ENCODE results near the gene TMEM214. TPM values are rescaled to one million over a fixed set of nuclear protein-coding genes. Genes with fewer than 3 reads are reported as not detected.

TMEM214 gene, protein sequence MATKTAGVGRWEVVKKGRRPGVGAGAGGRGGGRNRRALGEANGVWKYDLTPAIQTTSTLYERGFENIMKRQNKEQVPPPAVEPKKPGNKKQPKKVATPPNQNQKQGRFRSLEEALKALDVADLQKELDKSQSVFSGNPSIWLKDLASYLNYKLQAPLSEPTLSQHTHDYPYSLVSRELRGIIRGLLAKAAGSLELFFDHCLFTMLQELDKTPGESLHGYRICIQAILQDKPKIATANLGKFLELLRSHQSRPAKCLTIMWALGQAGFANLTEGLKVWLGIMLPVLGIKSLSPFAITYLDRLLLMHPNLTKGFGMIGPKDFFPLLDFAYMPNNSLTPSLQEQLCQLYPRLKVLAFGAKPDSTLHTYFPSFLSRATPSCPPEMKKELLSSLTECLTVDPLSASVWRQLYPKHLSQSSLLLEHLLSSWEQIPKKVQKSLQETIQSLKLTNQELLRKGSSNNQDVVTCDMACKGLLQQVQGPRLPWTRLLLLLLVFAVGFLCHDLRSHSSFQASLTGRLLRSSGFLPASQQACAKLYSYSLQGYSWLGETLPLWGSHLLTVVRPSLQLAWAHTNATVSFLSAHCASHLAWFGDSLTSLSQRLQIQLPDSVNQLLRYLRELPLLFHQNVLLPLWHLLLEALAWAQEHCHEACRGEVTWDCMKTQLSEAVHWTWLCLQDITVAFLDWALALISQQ
- total RNA-seq (2022; extraction: Qiagen RNA extraction; ENCODE audit: low read depth) = 54.4 to 68.6 TPM (median 67.5 TPM) in 5 replicates

GRCh38 chr2:27032495-27033252 lies at the start of gene TMEM214:
TMEM214 (plus strand) TSS chr2:27032965; CDS start chr2:27033016, 51 bp downstream.

DNA sequence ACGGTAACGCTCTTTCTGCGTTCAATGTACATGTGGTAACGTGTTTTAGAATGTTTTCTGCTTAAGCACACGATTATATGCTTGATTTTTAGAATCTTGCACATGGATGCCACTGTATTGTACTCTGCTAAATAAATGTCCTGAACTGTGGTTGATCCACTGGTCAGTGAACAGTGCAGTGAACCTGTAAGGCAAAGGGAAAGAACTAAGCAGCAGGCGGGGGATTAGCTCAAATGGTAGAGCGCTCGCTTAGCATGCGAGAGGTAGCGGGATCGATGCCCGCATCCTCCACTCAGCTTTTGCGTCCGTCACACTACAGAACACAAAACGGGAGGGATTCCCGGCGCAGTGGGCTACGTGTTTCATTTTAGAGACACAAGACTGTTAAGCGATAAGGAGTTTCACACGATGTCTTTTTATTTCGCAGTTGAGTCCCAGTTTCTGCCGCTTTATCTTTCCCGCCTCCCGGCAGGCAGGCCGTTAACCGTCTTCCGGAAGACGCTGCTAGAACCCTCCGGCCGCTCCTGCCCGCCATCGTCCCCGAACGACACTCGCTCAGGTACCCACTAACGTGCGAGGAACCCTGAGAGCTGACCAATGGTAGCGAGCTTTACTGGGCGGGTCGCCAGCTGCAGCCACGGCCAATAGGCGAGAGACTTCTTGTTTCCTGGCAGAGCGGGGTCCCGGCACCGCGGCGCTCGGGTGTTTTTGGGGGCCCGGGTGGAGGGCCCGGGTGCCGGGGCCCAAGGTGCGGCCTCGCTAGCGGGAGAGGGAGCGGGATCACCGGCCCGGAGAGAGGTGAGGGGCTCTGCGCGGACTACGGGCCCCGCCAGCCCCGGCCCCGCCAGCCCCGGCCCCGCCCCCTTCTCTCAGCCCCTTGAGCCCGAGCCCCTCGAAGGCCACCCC lies 18.5 kb downstream of the TMEM214 start, which contains the start of gene AGBL5:
TSS of gene AGBL5 (plus strand) at position 673 of the 906 bp plus-strand sequence. CDS start 1,291 bp downstream, outside the sequence.

DNA sequence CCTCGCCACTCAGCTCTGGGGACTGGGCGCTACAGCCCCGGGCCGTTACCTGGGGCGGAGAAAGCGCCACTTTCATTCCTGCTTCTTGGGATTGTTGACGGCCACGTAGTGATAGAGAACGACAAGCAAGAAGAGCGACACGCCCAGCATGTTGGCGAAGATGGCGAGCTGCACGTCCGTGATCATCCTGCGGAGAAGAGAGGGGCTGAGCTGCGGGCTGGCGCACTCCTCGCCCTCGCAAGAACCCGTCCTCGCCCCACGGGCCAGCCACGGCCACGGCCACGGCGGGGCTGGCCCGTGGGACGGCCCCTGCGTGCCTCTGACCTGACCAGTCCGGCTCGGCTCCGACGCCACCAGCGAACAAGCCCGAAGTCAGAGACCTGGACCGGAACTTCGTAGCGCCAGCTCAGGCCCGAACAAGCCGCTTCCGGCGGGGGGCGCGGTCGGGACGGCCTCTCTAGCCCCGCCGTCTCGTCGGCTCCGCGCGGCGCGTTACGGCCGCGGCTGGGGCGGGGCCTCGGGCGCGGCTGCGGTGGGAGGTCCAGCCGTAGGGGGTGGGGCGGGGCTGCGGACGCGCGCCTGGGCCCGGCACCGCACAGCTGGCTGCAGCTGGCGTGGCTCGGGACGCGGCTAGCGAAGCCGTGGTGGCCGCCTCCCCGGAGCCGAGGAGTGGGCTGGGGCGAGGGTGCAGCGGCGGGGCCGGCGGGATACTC lies 38.7 kb downstream of the TMEM214 start, which contains the start of gene OST4:
TSS of gene OST4 (minus strand) at position 378 of the 713 bp plus-strand sequence.

DNA sequence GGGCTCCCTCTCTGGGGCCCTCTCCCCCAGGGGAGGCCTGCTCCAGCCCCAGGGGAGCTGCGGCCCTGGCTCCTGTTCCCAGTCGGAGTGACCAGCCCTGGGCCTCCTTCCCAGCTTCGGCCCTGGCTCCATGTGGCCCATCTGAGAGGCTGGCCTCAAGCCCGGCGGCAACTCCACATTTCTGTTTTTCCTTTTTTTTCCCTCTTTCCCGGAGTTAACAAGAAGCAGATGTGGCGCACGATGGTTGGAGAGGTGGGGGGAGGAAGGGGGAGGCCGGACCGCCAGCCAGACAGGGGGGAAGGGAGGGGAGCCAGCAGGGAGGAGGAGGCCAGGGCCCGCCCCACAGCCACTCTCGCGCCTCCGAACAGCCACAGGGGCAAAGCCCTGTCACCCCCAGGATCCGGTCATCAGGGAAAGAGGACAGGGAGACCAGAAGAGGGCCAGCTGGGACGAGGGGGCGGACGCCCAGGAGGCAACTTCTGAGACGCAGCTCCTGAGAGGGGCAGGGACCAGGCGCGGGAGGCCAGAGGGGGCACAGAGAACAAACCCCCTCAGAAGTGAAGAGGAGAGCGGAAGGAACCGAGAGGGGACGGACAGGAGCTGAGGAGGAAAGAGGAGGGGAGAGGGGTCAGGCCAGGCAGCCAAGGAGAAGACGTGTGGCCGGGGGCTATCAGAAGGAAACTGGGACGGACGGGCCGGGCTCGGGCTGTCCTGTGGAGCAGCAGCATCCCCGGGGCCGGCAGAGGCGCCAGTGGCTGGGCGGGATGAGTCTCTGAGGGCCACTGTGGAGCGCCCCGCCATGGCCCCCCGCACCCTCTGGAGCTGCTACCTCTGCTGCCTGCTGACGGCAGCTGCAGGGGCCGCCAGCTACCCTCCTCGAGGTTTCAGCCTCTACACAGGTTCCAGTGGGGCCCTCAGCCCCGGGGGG lies 45.8 kb downstream of the TMEM214 start, which contains the start of gene EMILIN1:
TSS of gene EMILIN1 (plus strand) at position 349 of the 928 bp plus-strand sequence. CDS start at position 800, 451 bp downstream.

GRCh38 chr2:27086724-27087593 lies 54.2 kb downstream of the TMEM214 start, which contains the start of gene KHK:
KHK (plus strand) TSS chr2:27086772; CDS start chr2:27087260, 488 bp downstream.

Other genes starting within 250 kb of the TMEM214 start
- gene CENPA, start 246.9 kb upstream of the TMEM214 start, total RNA-seq (2022; extraction: Qiagen RNA extraction; ENCODE audit: low read depth) = 39.4 to 55.7 TPM (median 51.1 TPM) in 5 replicates
- 2.9 to 5.5 TPM (median 4.7 TPM) in 5 replicates for gene DPYSL5, start 184.8 kb upstream of the TMEM214 start, total RNA-seq (2022; extraction: Qiagen RNA extraction; ENCODE audit: low read depth)
- 9.9 to 14.1 TPM (median 11.9 TPM) in 5 replicates for gene MAPRE3, start 62.3 kb upstream of the TMEM214 start, total RNA-seq (2022; extraction: Qiagen RNA extraction; ENCODE audit: low read depth)
- 28.3 to 34.2 TPM (median 31.0 TPM) in 5 replicates for gene AGBL5, start 18.7 kb downstream of the TMEM214 start, total RNA-seq (2022; extraction: Qiagen RNA extraction; ENCODE audit: low read depth)
- 525 to 622 TPM (median 552 TPM) in 5 replicates for gene OST4, start 38.7 kb downstream of the TMEM214 start, total RNA-seq (2022; extraction: Qiagen RNA extraction; ENCODE audit: low read depth)
- 0.32 to 0.56 TPM (median 0.45 TPM) in 5 replicates for gene EMILIN1, start 45.6 kb downstream of the TMEM214 start, total RNA-seq (2022; extraction: Qiagen RNA extraction; ENCODE audit: low read depth)
- gene KHK, start 53.8 kb downstream of the TMEM214 start, total RNA-seq (2022; extraction: Qiagen RNA extraction; ENCODE audit: low read depth) = 7.8 to 11.8 TPM (median 9.5 TPM) in 5 replicates
- 5.7 to 8.6 TPM (median 7.6 TPM) in 5 replicates for gene CGREF1, start 86.2 kb downstream of the TMEM214 start, total RNA-seq (2022; extraction: Qiagen RNA extraction; ENCODE audit: low read depth)
- 0.98 to 2.3 TPM (median 1.5 TPM) in 5 replicates for gene ABHD1, start 90.8 kb downstream of the TMEM214 start, total RNA-seq (2022; extraction: Qiagen RNA extraction; ENCODE audit: low read depth)
- gene PREB, start 101.7 kb downstream of the TMEM214 start, total RNA-seq (2022; extraction: Qiagen RNA extraction; ENCODE audit: low read depth) = 48.6 to 60.4 TPM (median 59.1 TPM) in 5 replicates
- not detected in 5 replicates for gene PRR30, start 106.4 kb downstream of the TMEM214 start, total RNA-seq (2022; extraction: Qiagen RNA extraction; ENCODE audit: low read depth)
- not detected in 5 replicates for gene TCF23, start 116.0 kb downstream of the TMEM214 start, total RNA-seq (2022; extraction: Qiagen RNA extraction; ENCODE audit: low read depth)
- gene ATRAID, start 179.1 kb downstream of the TMEM214 start, total RNA-seq (2022; extraction: Qiagen RNA extraction; ENCODE audit: low read depth) = 214 to 222 TPM (median 218 TPM) in 5 replicates
- 63.5 to 74.6 TPM (median 69.6 TPM) in 5 replicates for gene SLC5A6, start 179.3 kb downstream of the TMEM214 start, total RNA-seq (2022; extraction: Qiagen RNA extraction; ENCODE audit: low read depth)
- gene CAD, start 184.4 kb downstream of the TMEM214 start, total RNA-seq (2022; extraction: Qiagen RNA extraction; ENCODE audit: low read depth) = 49.8 to 63.2 TPM (median 59.4 TPM) in 5 replicates
- gene SLC30A3, start 230.1 kb downstream of the TMEM214 start, total RNA-seq (2022; extraction: Qiagen RNA extraction; ENCODE audit: low read depth) = 3.0 to 4.1 TPM (median 3.5 TPM) in 5 replicates
- gene DNAJC5G, start 242.5 kb downstream of the TMEM214 start, total RNA-seq (2022; extraction: Qiagen RNA extraction; ENCODE audit: low read depth) = not detected in 5 replicates
- gene TRIM54, start 249.5 kb downstream of the TMEM214 start, total RNA-seq (2022; extraction: Qiagen RNA extraction; ENCODE audit: low read depth) = 0.67 to 1.1 TPM (median 0.72 TPM) in 5 replicates